ENCODE results near the gene HLA-DOA.

DNA sequence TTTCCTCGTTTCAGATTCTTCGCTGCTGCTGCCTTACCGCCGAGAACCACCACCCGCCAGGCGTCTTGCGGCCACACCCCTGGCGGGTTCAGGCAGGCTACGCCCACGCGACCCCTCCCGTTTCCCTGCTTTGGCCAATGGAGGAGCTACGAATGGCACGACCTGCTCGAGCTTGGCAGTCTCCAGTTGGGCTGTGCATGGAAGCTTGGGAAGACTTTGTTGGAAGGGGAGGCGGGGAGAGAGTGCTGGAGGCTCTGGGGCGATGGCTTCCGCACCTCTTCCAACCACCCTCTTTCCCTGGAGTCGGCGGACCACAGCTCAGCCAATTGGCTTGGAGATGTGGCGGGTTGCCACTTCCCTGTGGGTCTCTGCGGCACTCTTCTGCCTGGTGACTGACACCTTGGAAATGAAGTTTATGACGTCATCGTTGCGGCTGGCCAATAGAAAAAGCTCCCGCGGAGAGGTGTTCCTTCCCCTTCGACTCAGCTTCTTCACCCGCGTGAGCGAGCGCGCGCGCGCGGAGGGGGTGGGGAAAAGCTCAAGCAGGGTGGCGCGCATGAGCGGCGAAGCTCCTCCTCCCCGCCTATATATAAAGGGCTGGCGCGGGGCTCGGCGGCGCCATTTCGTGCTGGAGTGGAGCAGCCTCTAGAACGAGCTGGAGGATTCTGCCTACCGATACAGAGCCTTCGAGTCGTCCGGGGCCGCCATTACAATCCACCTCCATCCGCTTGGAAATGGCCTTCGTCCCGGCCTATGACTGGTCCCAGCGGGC, 37.6 kb downstream of the HLA-DOA start:
- TF ChIP-seq, protein P1, sequence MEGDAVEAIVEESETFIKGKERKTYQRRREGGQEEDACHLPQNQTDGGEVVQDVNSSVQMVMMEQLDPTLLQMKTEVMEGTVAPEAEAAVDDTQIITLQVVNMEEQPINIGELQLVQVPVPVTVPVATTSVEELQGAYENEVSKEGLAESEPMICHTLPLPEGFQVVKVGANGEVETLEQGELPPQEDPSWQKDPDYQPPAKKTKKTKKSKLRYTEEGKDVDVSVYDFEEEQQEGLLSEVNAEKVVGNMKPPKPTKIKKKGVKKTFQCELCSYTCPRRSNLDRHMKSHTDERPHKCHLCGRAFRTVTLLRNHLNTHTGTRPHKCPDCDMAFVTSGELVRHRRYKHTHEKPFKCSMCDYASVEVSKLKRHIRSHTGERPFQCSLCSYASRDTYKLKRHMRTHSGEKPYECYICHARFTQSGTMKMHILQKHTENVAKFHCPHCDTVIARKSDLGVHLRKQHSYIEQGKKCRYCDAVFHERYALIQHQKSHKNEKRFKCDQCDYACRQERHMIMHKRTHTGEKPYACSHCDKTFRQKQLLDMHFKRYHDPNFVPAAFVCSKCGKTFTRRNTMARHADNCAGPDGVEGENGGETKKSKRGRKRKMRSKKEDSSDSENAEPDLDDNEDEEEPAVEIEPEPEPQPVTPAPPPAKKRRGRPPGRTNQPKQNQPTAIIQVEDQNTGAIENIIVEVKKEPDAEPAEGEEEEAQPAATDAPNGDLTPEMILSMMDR (conservative IDR thresholded peaks at IDR 0.05; ENCODE audit: low read depth, low read length) = no peak
- TF ChIP-seq EZH2 (IDR thresholded peaks at IDR 0.05; ENCODE audit: borderline replicate concordance, low read depth, low read length, poor library complexity, severe bottlenecking) = no peak
